Stimulated activated CD4-positive, alpha-beta T cell treated with anti-CD3 and anti-CD28 coated beads, Interleukin-2, amount 100 ng/mL, for 4 hours (primary cell): ENCODE measurements around the gene TTLL6.

Experiments used
- DNase-seq: peaks from one replicate; pipeline ENCODE4 v3.0.0-alpha.2; 2020; ENCODE audit warnings: low read depth

TTLL6 gene

GRCh38 chr17:48760411-48760810 is 56.6 kb downstream of the TTLL6 start:
- DNase-seq: no peak

GRCh38 chr17:48759288-48759687 is 57.7 kb downstream of the TTLL6 start:
- DNase-seq: no peak

GRCh38 chr17:48757524-48757961 is 59.5 kb downstream of the TTLL6 start:
- DNase-seq: no peak

GRCh38 chr17:48756830-48757251 is 60.2 kb downstream of the TTLL6 start:
- DNase-seq: no peak

GRCh38 chr17:48755356-48755755 is 61.7 kb downstream of the TTLL6 start:
- DNase-seq: no peak

GRCh38 chr17:48754500-48755261 is 62.3 kb downstream of the TTLL6 start:
- no peak for DNase-seq

- no peak for DNase-seq
Observed at GRCh38 chr17:48753794-48754499, 63.1 kb downstream of the TTLL6 start.

DNA sequence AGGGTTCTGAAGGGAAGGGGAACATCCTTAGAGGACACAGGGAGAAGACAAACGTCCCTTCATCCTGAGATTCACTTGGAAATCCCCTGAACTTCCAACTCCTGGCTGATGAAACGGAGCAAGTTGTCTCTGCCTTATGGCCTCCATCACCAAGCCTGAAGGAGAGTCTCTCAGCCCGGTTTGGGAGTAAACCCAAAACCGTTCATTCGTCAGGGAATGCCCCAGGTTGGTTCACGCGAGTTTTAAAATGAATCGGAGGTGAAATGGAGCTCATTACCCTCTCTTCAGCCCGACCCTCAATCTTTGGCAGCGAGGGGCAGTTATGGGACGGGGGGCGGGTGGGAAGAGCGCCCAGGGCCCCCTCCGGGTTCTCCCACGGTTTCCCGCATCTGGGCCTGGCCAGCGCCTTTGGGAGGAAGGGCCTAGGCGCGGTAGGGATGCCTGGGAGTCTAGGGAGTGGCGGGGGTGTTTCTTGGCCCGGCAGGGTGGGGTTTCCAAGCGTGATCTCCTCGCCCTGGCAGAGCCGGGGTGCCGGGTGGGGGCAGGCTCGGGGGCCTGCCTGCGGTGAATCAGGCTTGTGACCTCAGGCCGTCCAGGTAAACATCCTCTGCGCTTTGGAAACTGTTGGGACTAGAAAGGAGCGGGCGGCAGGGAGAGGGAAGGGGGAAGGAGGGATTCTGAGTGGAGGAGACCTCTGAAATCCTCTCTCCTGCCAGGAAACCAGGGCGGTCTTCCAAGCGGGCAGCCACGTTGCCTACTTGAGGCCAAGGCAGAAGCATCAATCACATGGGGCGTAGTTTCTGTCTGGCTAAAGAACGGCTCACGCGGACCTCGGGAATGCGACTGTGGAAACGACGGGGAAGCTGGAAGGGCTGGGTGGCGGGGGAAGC is 64.4 kb downstream of the TTLL6 start:
- DNase-seq: no peak

DNA sequence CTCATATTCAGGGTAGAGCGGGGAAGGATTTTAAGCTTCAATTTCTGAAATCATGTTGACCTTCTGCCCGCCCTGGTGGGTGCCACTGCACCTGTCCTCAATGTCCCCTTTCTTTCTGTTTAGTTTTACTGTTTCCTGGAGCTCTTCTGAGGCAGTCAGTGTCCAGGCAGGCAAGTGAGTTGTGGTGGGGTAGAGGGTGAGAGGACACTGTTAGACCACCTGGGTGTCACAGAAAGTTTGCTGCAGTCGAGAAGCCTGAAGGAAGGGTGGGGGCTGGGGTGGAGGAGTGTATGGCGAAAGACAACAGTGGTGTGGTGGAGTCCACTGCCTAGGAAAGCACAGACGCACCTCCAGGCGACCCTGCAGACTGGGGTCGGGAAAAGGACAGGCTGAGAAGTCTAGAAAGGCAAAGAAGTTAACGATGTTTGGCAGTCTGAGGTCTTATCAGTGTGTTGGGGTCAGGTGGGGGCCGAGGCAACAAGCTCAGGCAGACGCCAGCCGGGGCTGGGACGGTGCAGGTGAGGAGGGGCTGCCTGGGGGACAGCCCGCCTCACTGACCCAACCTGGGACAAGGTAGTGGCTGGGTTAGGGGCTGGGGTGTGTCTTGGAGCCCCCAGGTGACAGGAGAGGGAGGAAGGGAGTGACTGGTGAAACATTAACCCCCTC is 65.2 kb downstream of the TTLL6 start:
- DNase-seq: no peak

DNA sequence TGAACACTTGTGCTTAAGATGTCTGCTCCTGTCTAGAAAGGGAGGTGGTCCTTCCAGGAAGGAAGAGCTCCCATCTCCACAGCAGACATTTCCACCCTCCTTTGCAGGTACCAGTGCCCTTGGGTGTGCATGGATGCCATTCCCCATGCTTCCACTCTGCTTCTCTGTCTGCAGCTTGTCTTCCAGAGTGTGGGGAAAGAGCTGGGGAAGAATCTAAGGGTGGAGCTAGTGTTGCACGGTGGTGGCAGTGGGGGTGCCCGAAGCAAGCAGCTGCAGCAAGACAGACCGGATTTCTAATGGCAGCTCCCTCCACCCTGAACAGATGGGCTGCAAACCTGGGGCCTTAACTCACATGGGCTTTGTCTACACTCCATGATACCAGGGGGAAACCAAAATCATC is 65.9 kb downstream of the TTLL6 start:
- DNase-seq: no peak

- no peak for DNase-seq
Observed at GRCh38 chr17:48749621-48750553, 67.1 kb downstream of the TTLL6 start.

- no peak for DNase-seq
Observed at GRCh38 chr17:48748718-48749566, 68.1 kb downstream of the TTLL6 start.

DNA sequence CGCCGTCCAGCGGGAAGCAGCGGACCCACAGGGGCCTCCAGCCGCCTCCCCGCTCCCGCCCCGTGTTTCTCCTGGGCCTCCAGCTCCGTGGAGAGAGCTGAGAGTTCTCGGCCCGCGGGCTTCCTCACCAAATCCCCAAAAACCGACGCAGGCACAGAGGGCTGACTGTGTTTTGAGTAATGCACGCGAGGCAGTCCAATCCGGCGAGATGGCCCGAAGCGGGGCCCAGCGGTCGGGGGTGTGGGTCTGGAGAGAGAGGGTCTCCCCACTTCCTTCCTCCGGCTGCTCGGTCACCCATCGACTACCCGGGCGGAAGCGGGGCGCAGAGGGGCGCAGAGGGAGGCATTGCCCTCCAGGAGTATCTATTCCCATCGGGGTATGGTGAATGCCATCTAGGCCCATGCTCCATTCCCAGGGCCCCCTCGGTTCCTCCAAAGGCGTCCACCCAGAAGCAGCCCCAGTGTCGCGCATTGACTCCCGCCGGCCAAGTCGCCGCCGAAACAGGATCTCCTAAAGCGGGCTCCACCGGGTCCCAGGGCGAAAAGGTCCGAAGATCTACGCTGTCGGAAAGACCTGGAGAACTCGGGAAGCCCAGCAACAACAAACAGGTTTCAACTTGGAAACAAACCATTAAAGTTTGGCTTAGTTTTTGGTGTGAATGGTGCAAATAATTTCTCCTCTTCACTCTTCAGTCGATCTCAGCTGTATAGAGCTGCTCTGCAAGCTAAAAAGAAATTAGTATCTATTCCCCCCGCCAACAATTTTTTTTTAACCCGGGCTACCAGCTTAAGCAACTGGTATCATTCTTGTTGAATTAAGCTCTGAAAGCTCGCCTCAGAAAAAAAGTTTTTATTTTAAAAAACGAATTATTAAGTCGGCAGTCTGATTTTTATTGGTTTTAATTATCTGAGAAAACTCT is 69.3 kb downstream of the TTLL6 start:
- no peak for DNase-seq

GRCh38 chr17:48746916-48747444 is 70.0 kb downstream of the TTLL6 start:
- DNase-seq: no peak

- no peak for DNase-seq
Observed at GRCh38 chr17:48745381-48746275, 71.4 kb downstream of the TTLL6 start.

GRCh38 chr17:48740537-48740936 is 76.5 kb downstream of the TTLL6 start:
- no peak for DNase-seq

- DNase-seq: no peak
Observed at GRCh38 chr17:48738803-48739526, 78.1 kb downstream of the TTLL6 start.
